ENCODE data around the gene MSTN. TPM values are rescaled to one million over a fixed set of nuclear protein-coding genes. Genes with fewer than 3 reads are reported as not detected.

MSTN gene
- total and polyA plus RNA-seq, 12 donors: 0.14 to 3.8 (median 0.57) TPM; not detected in 1

- TF ChIP-seq POLR2A (IDR thresholded peaks at IDR 0.05) (no peak), CTCF (IDR thresholded peaks at IDR 0.05) (no peak)
- H3K4me3 ChIP-seq: no peak overlapping the region
- H3K27ac ChIP-seq: no peak overlapping the region
- DNase-seq: no peak
- WGBS, 4 donors: 81 to 91% (median 89%) methylated on average over 2 of the region's 2 CpGs
- intact Hi-C loops (cut with DNase I): no loop called here
- H3K36me3 ChIP-seq (replicated peaks in 1 of 2): no peaks in the 10 kb centered on the region
- no peaks in the 10 kb centered on the region for H3K27me3 ChIP-seq
- H3K9me3 ChIP-seq (replicated peaks in 1 of 3): no peaks in the 10 kb centered on the region
- no peaks in the 10 kb centered on the region for H3K4me1 ChIP-seq (replicated peaks in 1 of 2)
Measured at GRCh38 chr2:190060626-190061025, 1.9 kb downstream of the MSTN start.

- DNase-seq: no peak
Measured at GRCh38 chr2:190060019-190060418, 2.5 kb downstream of the MSTN start.

GRCh38 chr2:190053426-190053825, 9.1 kb downstream of the MSTN start:
- Histone ChIP-seq H3K4me3 (no peak overlapping the region), H3K27ac (no peak overlapping the region), H3K9me3 (replicated peaks in 1 of 3) (no peaks in the 10 kb centered on the region), H3K36me3 (replicated peaks in 1 of 2) (no peaks in the 10 kb centered on the region), H3K27me3 (no peaks in the 10 kb centered on the region), H3K4me1 (replicated peaks in 1 of 2) (no peaks in the 10 kb centered on the region)
- TF ChIP-seq CTCF (IDR thresholded peaks at IDR 0.05): no peak
- TF ChIP-seq POLR2A (IDR thresholded peaks at IDR 0.05): no peak
- 59 to 72% (median 69%) methylated on average over 5 of the region's 5 CpGs for WGBS, 4 donors
- intact Hi-C loops (cut with DNase I): no loop called here
- DNase-seq: no peak

More at GRCh38 chr2:190060019-190060418, 2.5 kb downstream of the MSTN start:
- Histone ChIP-seq H3K27ac (no peak overlapping the region), H3K9me3 (replicated peaks in 1 of 3) (no peaks in the 10 kb centered on the region), H3K36me3 (replicated peaks in 1 of 2) (no peaks in the 10 kb centered on the region), H3K4me1 (replicated peaks in 1 of 2) (no peaks in the 10 kb centered on the region), H3K27me3 (no peaks in the 10 kb centered on the region), H3K4me3 (no peak overlapping the region)
- 91 to 97% (median 93%) methylated on average over 4 of the region's 4 CpGs for WGBS, 4 donors
- intact Hi-C loops (cut with DNase I): no loop called here
- TF ChIP-seq POLR2A (IDR thresholded peaks at IDR 0.05) (no peak), CTCF (IDR thresholded peaks at IDR 0.05) (no peak)

GRCh38 chr2:190052307-190052706, 10.2 kb downstream of the MSTN start:
- no peak for DNase-seq

More at GRCh38 chr2:190052307-190052706, 10.2 kb downstream of the MSTN start:
- Histone ChIP-seq H3K27me3 (no peaks in the 10 kb centered on the region), H3K4me3 (no peak overlapping the region), H3K27ac (no peak overlapping the region), H3K9me3 (replicated peaks in 1 of 3) (no peaks in the 10 kb centered on the region), H3K36me3 (replicated peaks in 1 of 2) (no peaks in the 10 kb centered on the region), H3K4me1 (replicated peaks in 1 of 2) (no peaks in the 10 kb centered on the region)
- 58 to 67% (median 60%) methylated on average over 5 of the region's 5 CpGs for WGBS, 4 donors
- intact Hi-C loops (cut with DNase I): no loop called here
- TF ChIP-seq POLR2A (IDR thresholded peaks at IDR 0.05): no peak
- TF ChIP-seq CTCF (IDR thresholded peaks at IDR 0.05): no peak

All from adrenal gland (tissue), 12 donors.